GM23338 (cell line): Measurements from ENCODE around the gene EIF2D. TPM values are rescaled to one million over a fixed set of nuclear protein-coding genes. Genes with fewer than 3 reads are reported as not detected.

Experiments used
- ATAC-seq: fragments of 200-7000 bp; cut with Tn5 transposase; 3 replicates; pipeline ENCODE4 v1.9.1; 2020
- DNase-seq: peaks from one replicate; pipeline ENCODE4 v3.0.0-alpha.2; 2015; ENCODE audit warnings: low spot score
- H2AFZ ChIP-seq: fragments of 200-600 bp; sonication (generic); 2 replicates; pipeline ENCODE4 v1.8.0; 2016; ENCODE audit warnings: antibody characterized with exemption, mild to moderate bottlenecking, moderate library complexity
- H3F3A ChIP-seq: fragments of 200-600 bp; sonication (generic); replicated peaks from 2 replicates; pipeline ENCODE4 v1.8.0; 2017; ENCODE audit warnings: antibody characterized with exemption, mixed run types, low read depth
- H3K27ac ChIP-seq: fragments of 200-600 bp; sonication (generic); 2 replicates; pipeline ENCODE4 v1.6.1; 2016; ENCODE audit warnings: low read depth
- H3K27me3 ChIP-seq: fragments of 200-600 bp; sonication (generic); 2 replicates; pipeline ENCODE4 v1.8.0; 2016; ENCODE audit warnings: mild to moderate bottlenecking, mixed run types, moderate library complexity; ENCODE audit not compliant: insufficient read depth
- H3K36me3 ChIP-seq: fragments of 200-600 bp; sonication (generic); 2 replicates; pipeline ENCODE4 v1.8.0; 2016; ENCODE audit warnings: mild to moderate bottlenecking; ENCODE audit not compliant: insufficient read depth
- H3K4me1 ChIP-seq: fragments of 200-600 bp; sonication (generic); 2 replicates; pipeline ENCODE4 v1.8.0; 2016; ENCODE audit warnings: mild to moderate bottlenecking, moderate library complexity; ENCODE audit not compliant: insufficient read depth
- H3K4me2 ChIP-seq: fragments of 200-600 bp; sonication (generic); 2 replicates; pipeline ENCODE4 v1.7.1; 2017; ENCODE audit warnings: mixed run types
- H3K4me3 ChIP-seq: fragments of 200-600 bp; sonication (generic); 2 replicates; pipeline ENCODE4 v1.6.1; 2016; ENCODE audit warnings: mixed run types
- H3K79me2 ChIP-seq: fragments of 200-600 bp; sonication (generic); replicated peaks from 2 replicates; pipeline ENCODE4 v1.8.0; 2017; ENCODE audit warnings: mild to moderate bottlenecking; ENCODE audit not compliant: insufficient read depth
- H3K9me2 ChIP-seq: fragments of 200-600 bp; sonication (generic); 2 replicates; pipeline ENCODE4 v1.8.0; 2017; ENCODE audit not compliant: insufficient read depth
- H4K20me1 ChIP-seq: fragments of 200-600 bp; sonication (generic); replicated peaks from 2 replicates; pipeline ENCODE4 v1.8.0; 2017; ENCODE audit warnings: mild to moderate bottlenecking; ENCODE audit not compliant: insufficient read depth
- H3K27ac Mint-ChIP-seq: 2 replicates; pipeline ENCODE4 v1.8.0; 2020; ENCODE audit warnings: inconsistent platforms, mild to moderate bottlenecking, moderate library complexity, mixed read lengths
- H3K27me3 Mint-ChIP-seq: 3 replicates; pipeline ENCODE4 v1.8.0; 2022; ENCODE audit warnings: low read depth, mild to moderate bottlenecking, moderate library complexity, mixed read lengths, inconsistent platforms; ENCODE audit not compliant: insufficient read depth, poor library complexity
- H3K36me3 Mint-ChIP-seq: 3 replicates; pipeline ENCODE4 v1.8.0; 2021; ENCODE audit warnings: low read depth, mild to moderate bottlenecking, inconsistent platforms, moderate library complexity, mixed read lengths
- H3K4me1 Mint-ChIP-seq: 3 replicates; pipeline ENCODE4 v1.8.0; 2020; ENCODE audit warnings: mild to moderate bottlenecking, inconsistent platforms, mixed read lengths
- H3K4me3 Mint-ChIP-seq: 3 replicates; pipeline ENCODE4 v1.8.0; 2021; ENCODE audit warnings: moderate library complexity, mild to moderate bottlenecking, inconsistent platforms, mixed read lengths
- H3K9me3 Mint-ChIP-seq: 3 replicates; pipeline ENCODE4 v1.8.0; 2020; ENCODE audit warnings: moderate library complexity, mild to moderate bottlenecking, inconsistent platforms, mixed read lengths
- CREB1 ChIP-seq: fragments of 250-450 bp; sonication (Bioruptor Pico); IDR thresholded peaks from 2 replicates; pipeline ENCODE4 v1.5.0; 2020; ENCODE audit warnings: low read depth, mild to moderate bottlenecking, moderate library complexity
- EZH2 ChIP-seq: fragments of 200-600 bp; sonication (generic); IDR thresholded peaks from one replicate; pipeline ENCODE4 v1.8.0; 2017; ENCODE audit warnings: antibody characterized with exemption, mild to moderate bottlenecking, low read depth; ENCODE audit not compliant: unreplicated experiment
- EZH2phosphoT487 ChIP-seq: fragments of 200-600 bp; sonication (generic); IDR thresholded peaks from one replicate; pipeline ENCODE4 v1.8.1; 2018; ENCODE audit warnings: antibody characterized with exemption; ENCODE audit not compliant: unreplicated experiment
- JUNB ChIP-seq: IDR thresholded peaks from one replicate; pipeline ENCODE4 v1.6.1; 2016; ENCODE audit warnings: antibody characterized with exemption; ENCODE audit not compliant: unreplicated experiment
- NANOG ChIP-seq: IDR thresholded peaks from 2 replicates; pipeline ENCODE4 v1.6.1; 2016; ENCODE audit warnings: antibody characterized with exemption, borderline replicate concordance
- POLR2AphosphoS5 ChIP-seq: IDR thresholded peaks from 2 replicates; pipeline ENCODE4 v1.6.1; 2016; ENCODE audit warnings: antibody characterized with exemption, low read depth
- STAT1 ChIP-seq: IDR thresholded peaks from one replicate; pipeline ENCODE4 v1.6.1; 2016; ENCODE audit warnings: antibody characterized with exemption; ENCODE audit not compliant: unreplicated experiment
- ZNF114 ChIP-seq: fragments of 250-450 bp; sonication (Bioruptor Pico); IDR thresholded peaks from 2 replicates; pipeline ENCODE4 v1.5.0; 2020; ENCODE audit warnings: mild to moderate bottlenecking, moderate library complexity
- ZNF331 ChIP-seq: fragments of 250-450 bp; sonication (Bioruptor Pico); IDR thresholded peaks from 2 replicates; pipeline ENCODE4 v1.5.0; 2020; ENCODE audit warnings: low read depth, mild to moderate bottlenecking, moderate library complexity
- polyA plus RNA-seq: library from polyadenylated mRNA; unstranded; fragments of >200 nt; fragmentation: Nextera tagmentation; extraction: Ambion mirVana; gene quantifications from 2 replicates; pipeline ENCODE4 v1.2.1, GENCODE V29; 2016
- total RNA-seq: library from RNA; depleted of rRNA; stranded (reverse); fragments of >200 nt; shearing (Covaris generic); gene quantifications from 2 replicates; pipeline ENCODE4 v1.2.3, GENCODE V29; 2014
- TF ChIP-seq, protein P1 (sequence below): IDR thresholded peaks from 2 replicates; pipeline ENCODE4 v1.6.1; 2016; ENCODE audit warnings: antibody characterized with exemption
- TF ChIP-seq, protein P2 (sequence below), 2 experiments: fragments of 200-600 bp in 1 of 2; sonication (generic) in 1 of 2; conservative IDR thresholded peaks; 2 replicates each; pipeline versions ENCODE4 v1.5.1 to v1.6.1; 2016 to 2017; ENCODE audit warnings: antibody characterized with exemption in 2 of 2, low read depth in 2 of 2, mild to moderate bottlenecking in 2 of 2, moderate library complexity in 1 of 2
- TF ChIP-seq, protein P3 (sequence below): IDR thresholded peaks from one replicate; pipeline ENCODE4 v1.6.1; 2018; ENCODE audit warnings: antibody characterized with exemption; ENCODE audit not compliant: unreplicated experiment
- TF ChIP-seq, protein P4 (sequence below): fragments of 250-450 bp; sonication (Bioruptor Pico); IDR thresholded peaks from 2 replicates; pipeline ENCODE4 v1.5.0; 2020; ENCODE audit warnings: mild to moderate bottlenecking, moderate library complexity

The EIF2D gene
- total and polyA plus RNA-seq, 2 experiments from 2014 or later = 25.1 to 34.8 TPM

DNA sequence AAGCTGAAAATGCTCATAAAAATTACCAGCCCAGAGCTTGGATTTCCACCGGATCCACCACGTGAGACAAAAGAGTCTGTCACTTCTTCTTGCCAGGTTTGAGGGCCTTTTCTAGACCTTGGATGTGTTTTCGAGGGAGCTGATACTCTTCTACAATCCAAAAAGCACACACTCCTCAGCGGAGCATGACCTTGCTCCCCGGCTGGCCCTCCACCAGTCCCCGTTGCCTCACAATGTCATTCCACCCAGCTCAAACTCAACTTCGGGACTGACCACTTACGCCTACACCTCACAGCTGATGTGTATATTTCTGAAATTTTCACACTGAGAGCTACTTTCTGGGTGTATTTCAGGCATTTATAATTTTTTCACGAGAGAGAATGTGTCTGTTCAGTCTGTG, 20.6 kb downstream of the EIF2D start:
- peaks cover 6% of the 10 kb centered on the region; the same call in 2 of the 3 replicates for H3K4me1 Mint-ChIP-seq
- H3K27ac Mint-ChIP-seq = no peak overlapping the region
- no peaks in the 10 kb centered on the region for H3F3A ChIP-seq
- ATAC-seq = no peak
- no peak overlapping the region for H3K4me3 Mint-ChIP-seq
- H3K4me2 ChIP-seq = no peak overlapping the region
- no peak for DNase-seq
- H3K27me3 Mint-ChIP-seq = no peaks in the 10 kb centered on the region
- no peak overlapping the region for H2AFZ ChIP-seq
- H3K27me3 ChIP-seq = no peaks in the 10 kb centered on the region
- H3K79me2 ChIP-seq = no peaks in the 10 kb centered on the region
- no peak overlapping the region for H3K27ac ChIP-seq
- H3K36me3 ChIP-seq = peaks cover 10% of the 10 kb centered on the region
- TF ChIP-seq, protein P1, sequence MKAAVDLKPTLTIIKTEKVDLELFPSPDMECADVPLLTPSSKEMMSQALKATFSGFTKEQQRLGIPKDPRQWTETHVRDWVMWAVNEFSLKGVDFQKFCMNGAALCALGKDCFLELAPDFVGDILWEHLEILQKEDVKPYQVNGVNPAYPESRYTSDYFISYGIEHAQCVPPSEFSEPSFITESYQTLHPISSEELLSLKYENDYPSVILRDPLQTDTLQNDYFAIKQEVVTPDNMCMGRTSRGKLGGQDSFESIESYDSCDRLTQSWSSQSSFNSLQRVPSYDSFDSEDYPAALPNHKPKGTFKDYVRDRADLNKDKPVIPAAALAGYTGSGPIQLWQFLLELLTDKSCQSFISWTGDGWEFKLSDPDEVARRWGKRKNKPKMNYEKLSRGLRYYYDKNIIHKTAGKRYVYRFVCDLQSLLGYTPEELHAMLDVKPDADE = no peak
- TF ChIP-seq, protein P2, sequence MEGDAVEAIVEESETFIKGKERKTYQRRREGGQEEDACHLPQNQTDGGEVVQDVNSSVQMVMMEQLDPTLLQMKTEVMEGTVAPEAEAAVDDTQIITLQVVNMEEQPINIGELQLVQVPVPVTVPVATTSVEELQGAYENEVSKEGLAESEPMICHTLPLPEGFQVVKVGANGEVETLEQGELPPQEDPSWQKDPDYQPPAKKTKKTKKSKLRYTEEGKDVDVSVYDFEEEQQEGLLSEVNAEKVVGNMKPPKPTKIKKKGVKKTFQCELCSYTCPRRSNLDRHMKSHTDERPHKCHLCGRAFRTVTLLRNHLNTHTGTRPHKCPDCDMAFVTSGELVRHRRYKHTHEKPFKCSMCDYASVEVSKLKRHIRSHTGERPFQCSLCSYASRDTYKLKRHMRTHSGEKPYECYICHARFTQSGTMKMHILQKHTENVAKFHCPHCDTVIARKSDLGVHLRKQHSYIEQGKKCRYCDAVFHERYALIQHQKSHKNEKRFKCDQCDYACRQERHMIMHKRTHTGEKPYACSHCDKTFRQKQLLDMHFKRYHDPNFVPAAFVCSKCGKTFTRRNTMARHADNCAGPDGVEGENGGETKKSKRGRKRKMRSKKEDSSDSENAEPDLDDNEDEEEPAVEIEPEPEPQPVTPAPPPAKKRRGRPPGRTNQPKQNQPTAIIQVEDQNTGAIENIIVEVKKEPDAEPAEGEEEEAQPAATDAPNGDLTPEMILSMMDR (conservative IDR thresholded peaks at IDR 0.05; ENCODE audit: low read depth in 2 of 2) = no peak
- TF ChIP-seq EZH2 (no peak), CREB1 (CRISPR knock-in tag) (no peak), ZNF331 (CRISPR knock-in tag) (no peak), JUNB (no peak), ZNF114 (CRISPR knock-in tag) (no peak), NANOG (no peak), EZH2phosphoT487 (no peak), POLR2AphosphoS5 (no peak), STAT1 (no peak)
- TF ChIP-seq, protein P3, sequence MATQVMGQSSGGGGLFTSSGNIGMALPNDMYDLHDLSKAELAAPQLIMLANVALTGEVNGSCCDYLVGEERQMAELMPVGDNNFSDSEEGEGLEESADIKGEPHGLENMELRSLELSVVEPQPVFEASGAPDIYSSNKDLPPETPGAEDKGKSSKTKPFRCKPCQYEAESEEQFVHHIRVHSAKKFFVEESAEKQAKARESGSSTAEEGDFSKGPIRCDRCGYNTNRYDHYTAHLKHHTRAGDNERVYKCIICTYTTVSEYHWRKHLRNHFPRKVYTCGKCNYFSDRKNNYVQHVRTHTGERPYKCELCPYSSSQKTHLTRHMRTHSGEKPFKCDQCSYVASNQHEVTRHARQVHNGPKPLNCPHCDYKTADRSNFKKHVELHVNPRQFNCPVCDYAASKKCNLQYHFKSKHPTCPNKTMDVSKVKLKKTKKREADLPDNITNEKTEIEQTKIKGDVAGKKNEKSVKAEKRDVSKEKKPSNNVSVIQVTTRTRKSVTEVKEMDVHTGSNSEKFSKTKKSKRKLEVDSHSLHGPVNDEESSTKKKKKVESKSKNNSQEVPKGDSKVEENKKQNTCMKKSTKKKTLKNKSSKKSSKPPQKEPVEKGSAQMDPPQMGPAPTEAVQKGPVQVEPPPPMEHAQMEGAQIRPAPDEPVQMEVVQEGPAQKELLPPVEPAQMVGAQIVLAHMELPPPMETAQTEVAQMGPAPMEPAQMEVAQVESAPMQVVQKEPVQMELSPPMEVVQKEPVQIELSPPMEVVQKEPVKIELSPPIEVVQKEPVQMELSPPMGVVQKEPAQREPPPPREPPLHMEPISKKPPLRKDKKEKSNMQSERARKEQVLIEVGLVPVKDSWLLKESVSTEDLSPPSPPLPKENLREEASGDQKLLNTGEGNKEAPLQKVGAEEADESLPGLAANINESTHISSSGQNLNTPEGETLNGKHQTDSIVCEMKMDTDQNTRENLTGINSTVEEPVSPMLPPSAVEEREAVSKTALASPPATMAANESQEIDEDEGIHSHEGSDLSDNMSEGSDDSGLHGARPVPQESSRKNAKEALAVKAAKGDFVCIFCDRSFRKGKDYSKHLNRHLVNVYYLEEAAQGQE = no peak
- TF ChIP-seq, protein P4, sequence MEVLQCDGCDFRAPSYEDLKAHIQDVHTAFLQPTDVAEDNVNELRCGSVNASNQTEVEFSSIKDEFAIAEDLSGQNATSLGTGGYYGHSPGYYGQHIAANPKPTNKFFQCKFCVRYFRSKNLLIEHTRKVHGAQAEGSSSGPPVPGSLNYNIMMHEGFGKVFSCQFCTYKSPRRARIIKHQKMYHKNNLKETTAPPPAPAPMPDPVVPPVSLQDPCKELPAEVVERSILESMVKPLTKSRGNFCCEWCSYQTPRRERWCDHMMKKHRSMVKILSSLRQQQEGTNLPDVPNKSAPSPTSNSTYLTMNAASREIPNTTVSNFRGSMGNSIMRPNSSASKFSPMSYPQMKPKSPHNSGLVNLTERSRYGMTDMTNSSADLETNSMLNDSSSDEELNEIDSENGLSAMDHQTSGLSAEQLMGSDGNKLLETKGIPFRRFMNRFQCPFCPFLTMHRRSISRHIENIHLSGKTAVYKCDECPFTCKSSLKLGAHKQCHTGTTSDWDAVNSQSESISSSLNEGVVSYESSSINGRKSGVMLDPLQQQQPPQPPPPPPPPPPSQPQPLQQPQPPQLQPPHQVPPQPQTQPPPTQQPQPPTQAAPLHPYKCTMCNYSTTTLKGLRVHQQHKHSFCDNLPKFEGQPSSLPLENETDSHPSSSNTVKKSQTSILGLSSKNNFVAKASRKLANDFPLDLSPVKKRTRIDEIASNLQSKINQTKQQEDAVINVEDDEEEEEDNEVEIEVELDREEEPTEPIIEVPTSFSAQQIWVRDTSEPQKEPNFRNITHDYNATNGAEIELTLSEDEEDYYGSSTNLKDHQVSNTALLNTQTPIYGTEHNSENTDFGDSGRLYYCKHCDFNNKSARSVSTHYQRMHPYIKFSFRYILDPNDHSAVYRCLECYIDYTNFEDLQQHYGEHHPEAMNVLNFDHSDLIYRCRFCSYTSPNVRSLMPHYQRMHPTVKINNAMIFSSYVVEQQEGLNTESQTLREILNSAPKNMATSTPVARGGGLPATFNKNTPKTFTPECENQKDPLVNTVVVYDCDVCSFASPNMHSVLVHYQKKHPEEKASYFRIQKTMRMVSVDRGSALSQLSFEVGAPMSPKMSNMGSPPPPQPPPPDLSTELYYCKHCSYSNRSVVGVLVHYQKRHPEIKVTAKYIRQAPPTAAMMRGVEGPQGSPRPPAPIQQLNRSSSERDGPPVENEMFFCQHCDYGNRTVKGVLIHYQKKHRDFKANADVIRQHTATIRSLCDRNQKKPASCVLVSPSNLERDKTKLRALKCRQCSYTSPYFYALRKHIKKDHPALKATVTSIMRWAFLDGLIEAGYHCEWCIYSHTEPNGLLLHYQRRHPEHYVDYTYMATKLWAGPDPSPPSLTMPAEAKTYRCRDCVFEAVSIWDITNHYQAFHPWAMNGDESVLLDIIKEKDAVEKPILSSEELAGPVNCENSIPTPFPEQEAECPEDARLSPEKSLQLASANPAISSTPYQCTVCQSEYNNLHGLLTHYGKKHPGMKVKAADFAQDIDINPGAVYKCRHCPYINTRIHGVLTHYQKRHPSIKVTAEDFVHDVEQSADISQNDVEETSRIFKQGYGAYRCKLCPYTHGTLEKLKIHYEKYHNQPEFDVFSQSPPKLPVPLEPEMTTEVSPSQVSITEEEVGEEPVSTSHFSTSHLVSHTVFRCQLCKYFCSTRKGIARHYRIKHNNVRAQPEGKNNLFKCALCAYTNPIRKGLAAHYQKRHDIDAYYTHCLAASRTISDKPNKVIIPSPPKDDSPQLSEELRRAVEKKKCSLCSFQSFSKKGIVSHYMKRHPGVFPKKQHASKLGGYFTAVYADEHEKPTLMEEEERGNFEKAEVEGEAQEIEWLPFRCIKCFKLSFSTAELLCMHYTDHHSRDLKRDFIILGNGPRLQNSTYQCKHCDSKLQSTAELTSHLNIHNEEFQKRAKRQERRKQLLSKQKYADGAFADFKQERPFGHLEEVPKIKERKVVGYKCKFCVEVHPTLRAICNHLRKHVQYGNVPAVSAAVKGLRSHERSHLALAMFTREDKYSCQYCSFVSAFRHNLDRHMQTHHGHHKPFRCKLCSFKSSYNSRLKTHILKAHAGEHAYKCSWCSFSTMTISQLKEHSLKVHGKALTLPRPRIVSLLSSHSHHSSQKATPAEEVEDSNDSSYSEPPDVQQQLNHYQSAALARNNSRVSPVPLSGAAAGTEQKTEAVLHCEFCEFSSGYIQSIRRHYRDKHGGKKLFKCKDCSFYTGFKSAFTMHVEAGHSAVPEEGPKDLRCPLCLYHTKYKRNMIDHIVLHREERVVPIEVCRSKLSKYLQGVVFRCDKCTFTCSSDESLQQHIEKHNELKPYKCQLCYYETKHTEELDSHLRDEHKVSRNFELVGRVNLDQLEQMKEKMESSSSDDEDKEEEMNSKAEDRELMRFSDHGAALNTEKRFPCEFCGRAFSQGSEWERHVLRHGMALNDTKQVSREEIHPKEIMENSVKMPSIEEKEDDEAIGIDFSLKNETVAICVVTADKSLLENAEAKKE (CRISPR knock-in tag) = no peak
- no peaks in the 10 kb centered on the region for H3K9me2 ChIP-seq
- H3K9me3 Mint-ChIP-seq = no peaks in the 10 kb centered on the region
- H4K20me1 ChIP-seq = peaks cover 8% of the 10 kb centered on the region; the same call in 1 of the 2 replicates
- H3K4me3 ChIP-seq = no peak overlapping the region
- no peaks in the 10 kb centered on the region for H3K4me1 ChIP-seq
- H3K36me3 Mint-ChIP-seq = peaks cover 41% of the 10 kb centered on the region
